Peyer's patch (tissue), 4 donors: ENCODE measurements around the gene SLC29A2.

Source experiments
- CTCF ChIP-seq, 6 experiments: fragments of 450-650 bp in 4 of 6; fragments of 200-600 bp in 2 of 6; sonication (generic) in 1 of 6; IDR thresholded peaks; one replicate each; pipeline ENCODE4 v1.5.1; 2017 to 2019; ENCODE audit warnings: antibody characterized with exemption in 6 of 6, mild to moderate bottlenecking in 3 of 6, moderate library complexity in 1 of 6
- POLR2A ChIP-seq, 2 donors: fragments of 450-650 bp; IDR thresholded peaks; one replicate each; pipeline ENCODE4 v1.5.1; 2017; ENCODE audit warnings: antibody characterized with exemption in 2 of 2, mild to moderate bottlenecking in 2 of 2, moderate library complexity in 2 of 2

- TF ChIP-seq CTCF (IDR thresholded peaks at IDR 0.05) = peak in 4 of 6 experiments; percentile 35 to 58 (median 44)
- TF ChIP-seq POLR2A (IDR thresholded peaks at IDR 0.05) = peak; percentile 89 to 93
Measured at GRCh38 chr11:66344550-66345315, 26.8 kb downstream of the SLC29A2 start, which contains the start of gene BRMS1.
